Stomach (tissue), 9 donors: ENCODE measurements around the gene CDH5. TPM values are rescaled to one million over a fixed set of nuclear protein-coding genes. Genes with fewer than 3 reads are reported as not detected.

ENCODE experiments used
- DNase-seq, 2 donors: peaks; one replicate each; pipeline versions ENCODE4 v3.0.0 to v3.0.0-alpha.2; 2013 to 2019
- H3K27ac ChIP-seq, 5 donors: fragments of 200-600 bp in 4 of 5; sonication (generic) in 4 of 5; one replicate each; pipeline ENCODE4 v1.5.1; 2013 to 2019; ENCODE audit warnings: mild to moderate bottlenecking in 1 of 5, moderate library complexity in 1 of 5
- H3K27me3 ChIP-seq, 3 donors: fragments of 200-600 bp; sonication (generic); one replicate each; pipeline ENCODE4 v1.5.1; 2017 to 2019; ENCODE audit warnings: mixed run types in 1 of 3
- H3K36me3 ChIP-seq, 4 donors: fragments of 200-600 bp; sonication (generic); 1 replicate in 3 of 4; 2 replicates in 1 of 4; pipeline ENCODE4 v1.5.1; 2016 to 2019
- H3K4me1 ChIP-seq, 4 donors: fragments of 200-600 bp; sonication (generic); one replicate each; pipeline ENCODE4 v1.5.1; 2016 to 2019
- H3K4me3 ChIP-seq, 4 donors: fragments of 200-600 bp; sonication (generic) in 3 of 4; one replicate each; pipeline ENCODE4 v1.5.1; 2016 to 2019; ENCODE audit warnings: mild to moderate bottlenecking in 1 of 4
- H3K9me3 ChIP-seq, 4 donors: fragments of 200-600 bp; sonication (generic); one replicate each; pipeline ENCODE4 v1.5.1; 2016 to 2019
- EP300 ChIP-seq: sonication (generic); formaldehyde crosslinking; IDR thresholded peaks from one replicate; pipeline ENCODE4 v1.6.1; 2017; ENCODE audit warnings: antibody characterized with exemption
- POLR2A ChIP-seq, 4 donors: fragments of 450-650 bp; IDR thresholded peaks; one replicate each; pipeline ENCODE4 v1.6.1; 2016; ENCODE audit warnings: antibody characterized with exemption in 4 of 4, control low read depth in 2 of 4, mild to moderate bottlenecking in 1 of 4, moderate library complexity in 1 of 4
- POLR2AphosphoS5 ChIP-seq, 3 donors: sonication (generic); formaldehyde crosslinking; IDR thresholded peaks; one replicate each; pipeline ENCODE4 v1.6.1; 2016; ENCODE audit warnings: antibody characterized with exemption in 3 of 3
- WGBS, 5 donors: extraction: QIAGEN DNeasy Blood & Tissue Kit in 3 of 5; methylation state at CpG; one replicate each; pipeline versions ENCODE4 v1.1.5 to v1.1.7; 2013 to 2018; 5-methylcytosine and 5-hydroxymethylcytosine counted together
- intact Hi-C: fragments of 100-400 bp; cut with DNase I; formaldehyde crosslinking; loops from one replicate; pipeline ENCODE4 v1.15.1; 2023; ENCODE audit warnings: low total_unique reads
- polyA plus RNA-seq, 3 donors: library from polyadenylated mRNA; stranded (reverse); fragments of 200-250 nt; gene quantifications; one replicate each; pipeline ENCODE4 v1.2.3, GENCODE V29; 2013
- total RNA-seq, 5 donors: library from RNA; depleted of rRNA; stranded (reverse); fragments of >200 nt; gene quantifications; one replicate each; pipeline versions ENCODE4 v1.1.0 to v1.2.3, GENCODE V29; 2014 to 2016
- TF ChIP-seq, protein P1 (sequence below), 7 experiments: fragments of 450-650 bp in 4 of 7; fragments of 200-600 bp in 3 of 7; sonication (generic) in 3 of 7; IDR thresholded peaks; one replicate each; pipeline ENCODE4 v1.5.1; 2016 to 2019; ENCODE audit warnings: antibody characterized with exemption in 7 of 7, control low read depth in 2 of 7, mild to moderate bottlenecking in 1 of 7
- donor health status: healthy with polysubstance abuse.
- donor health status: Bipolar disorder and iron deficiency.
- donor health status: healthy.

CDH5 gene
- total and polyA plus RNA-seq, 8 donors, result 2.4 to 46.9 (median 17.2) TPM

DNA sequence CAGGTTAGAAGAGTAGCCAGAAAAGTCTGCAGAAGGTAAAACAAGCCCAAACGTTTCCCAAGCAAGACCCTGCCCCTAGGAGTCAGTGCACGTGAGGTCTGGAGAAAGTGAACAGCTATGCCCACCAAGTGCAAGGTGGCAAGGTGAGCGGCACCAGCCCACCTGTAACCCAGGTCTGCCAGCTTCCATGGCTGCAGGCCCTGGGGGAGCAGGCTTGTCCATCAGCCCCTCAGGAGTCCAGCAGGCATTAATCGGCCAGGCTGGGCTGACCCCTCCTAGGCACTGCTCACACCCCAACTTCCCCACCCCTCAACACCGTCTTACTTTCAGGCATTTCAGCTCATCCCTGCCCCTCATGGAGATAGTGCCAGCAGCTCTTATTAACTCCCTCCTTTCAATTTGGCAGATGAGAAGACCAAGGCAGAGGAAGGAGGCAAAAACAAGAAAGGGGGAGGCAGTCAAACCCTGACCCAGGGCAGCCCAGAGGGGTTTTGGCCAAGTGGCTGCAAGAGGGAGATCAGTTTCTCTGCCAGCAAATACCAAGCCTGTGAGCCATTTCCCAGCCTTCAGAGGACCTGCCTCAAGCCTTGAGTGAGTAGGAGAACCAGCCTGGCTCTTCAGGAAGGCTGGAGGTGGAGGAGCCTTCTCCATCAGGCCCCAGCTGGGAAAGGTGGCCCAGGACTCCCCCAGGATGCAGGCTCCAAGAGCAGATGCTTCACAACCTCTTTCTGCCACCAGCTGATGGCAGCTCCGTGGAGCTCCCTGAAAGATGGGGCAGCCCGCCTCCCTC is 75.3 kb downstream of the CDH5 start:
- Histone ChIP-seq H3K4me3 (no peak overlapping the region), H3K27ac (no peak overlapping the region), H3K4me1 (no peaks in the 10 kb centered on the region), H3K9me3 (no peaks in the 10 kb centered on the region), H3K27me3 (peaks cover 0 to 61% (median 0%) of the 10 kb centered on the region in 3 donors), H3K36me3 (no peaks in the 10 kb centered on the region)
- DNase-seq, result no peak
- TF ChIP-seq, protein P1, sequence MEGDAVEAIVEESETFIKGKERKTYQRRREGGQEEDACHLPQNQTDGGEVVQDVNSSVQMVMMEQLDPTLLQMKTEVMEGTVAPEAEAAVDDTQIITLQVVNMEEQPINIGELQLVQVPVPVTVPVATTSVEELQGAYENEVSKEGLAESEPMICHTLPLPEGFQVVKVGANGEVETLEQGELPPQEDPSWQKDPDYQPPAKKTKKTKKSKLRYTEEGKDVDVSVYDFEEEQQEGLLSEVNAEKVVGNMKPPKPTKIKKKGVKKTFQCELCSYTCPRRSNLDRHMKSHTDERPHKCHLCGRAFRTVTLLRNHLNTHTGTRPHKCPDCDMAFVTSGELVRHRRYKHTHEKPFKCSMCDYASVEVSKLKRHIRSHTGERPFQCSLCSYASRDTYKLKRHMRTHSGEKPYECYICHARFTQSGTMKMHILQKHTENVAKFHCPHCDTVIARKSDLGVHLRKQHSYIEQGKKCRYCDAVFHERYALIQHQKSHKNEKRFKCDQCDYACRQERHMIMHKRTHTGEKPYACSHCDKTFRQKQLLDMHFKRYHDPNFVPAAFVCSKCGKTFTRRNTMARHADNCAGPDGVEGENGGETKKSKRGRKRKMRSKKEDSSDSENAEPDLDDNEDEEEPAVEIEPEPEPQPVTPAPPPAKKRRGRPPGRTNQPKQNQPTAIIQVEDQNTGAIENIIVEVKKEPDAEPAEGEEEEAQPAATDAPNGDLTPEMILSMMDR (IDR thresholded peaks at IDR 0.05), result no peak
- TF ChIP-seq POLR2A (IDR thresholded peaks at IDR 0.05), result no peak
- no peak for TF ChIP-seq EP300
- no peak for TF ChIP-seq POLR2AphosphoS5 (IDR thresholded peaks at IDR 0.05)
- intact Hi-C loops, result no loop called here
- WGBS, 5 donors, result 56 to 73% (median 67%) methylated on average over 6 to 7 of the region's 7 CpGs

DNA sequence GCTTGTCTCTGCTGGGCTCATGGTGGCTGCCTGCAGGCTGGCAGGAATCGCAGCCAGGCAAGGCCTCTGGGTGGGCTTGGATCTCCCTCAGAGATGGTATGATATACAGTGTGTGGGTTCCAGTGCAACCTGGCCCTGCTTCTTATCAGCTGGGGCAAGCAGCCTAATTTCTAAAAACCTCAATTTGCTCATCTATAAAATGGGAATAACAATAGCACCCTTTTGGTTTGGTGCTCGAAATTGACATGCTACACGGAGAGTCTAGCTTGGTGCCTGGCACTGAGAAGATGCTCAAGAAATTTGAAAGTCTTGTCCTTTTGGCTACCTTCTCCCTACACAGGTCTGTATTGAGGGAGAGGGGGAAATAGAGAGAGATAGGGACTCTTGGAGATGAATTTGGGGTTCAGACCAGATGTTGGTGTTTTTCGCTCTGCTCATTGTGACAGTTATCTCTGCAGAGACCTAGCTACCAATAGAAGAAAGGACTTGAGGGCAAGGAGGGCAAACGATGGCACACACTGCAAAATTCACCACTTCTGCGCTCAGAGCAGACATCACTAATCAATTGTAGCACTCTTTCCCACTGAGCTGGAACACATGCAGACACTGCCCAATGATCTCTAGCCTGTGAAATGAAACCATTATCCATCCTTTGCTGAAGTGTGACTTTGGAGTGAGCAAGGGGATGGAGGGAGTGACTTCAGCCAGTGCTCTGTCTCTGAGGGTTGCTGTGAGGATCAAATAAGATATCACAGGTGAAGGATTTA is 76.2 kb downstream of the CDH5 start:
- no peak overlapping the region for H3K4me3 ChIP-seq
- TF ChIP-seq EP300 (no peak), POLR2A (IDR thresholded peaks at IDR 0.05) (no peak), POLR2AphosphoS5 (IDR thresholded peaks at IDR 0.05) (no peak)
- TF ChIP-seq, protein P1 (IDR thresholded peaks at IDR 0.05), result no peak
- intact Hi-C loops, result no loop called here
- H3K36me3 ChIP-seq, result no peaks in the 10 kb centered on the region
- no peak for DNase-seq
- no peaks in the 10 kb centered on the region for H3K4me1 ChIP-seq
- 68 to 81% (median 75%) methylated on average over 6 of the region's 6 CpGs for WGBS, 5 donors
- H3K27me3 ChIP-seq, result peaks cover 0 to 65% (median 0%) of the 10 kb centered on the region in 3 donors
- H3K9me3 ChIP-seq, result no peaks in the 10 kb centered on the region
- H3K27ac ChIP-seq, result no peak overlapping the region

DNA sequence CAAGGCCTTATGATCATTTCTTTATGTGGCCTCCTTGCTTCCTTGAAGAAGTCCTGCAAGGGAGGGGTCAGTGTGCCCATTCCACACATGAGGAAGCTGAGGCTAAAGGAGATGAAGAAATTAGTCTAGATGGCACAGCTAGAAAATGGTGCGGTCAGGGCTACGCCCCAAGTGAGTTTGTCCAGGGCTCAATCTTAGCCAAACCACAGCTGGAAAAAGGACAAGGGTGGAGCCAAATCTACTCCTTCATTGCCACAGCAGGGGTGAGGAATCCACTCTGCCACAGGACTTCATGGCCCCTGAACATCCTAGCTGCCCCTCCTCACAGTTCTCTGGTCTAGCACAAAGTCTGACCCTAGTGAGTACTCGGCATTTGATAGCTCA is 76.8 kb downstream of the CDH5 start:
- no peak for DNase-seq
- H3K4me3 ChIP-seq, result no peak overlapping the region
- intact Hi-C loops, result no loop called here
- H3K27ac ChIP-seq, result no peak overlapping the region
- H3K27me3 ChIP-seq, result peaks cover 0 to 60% (median 0%) of the 10 kb centered on the region in 3 donors
- 79 to 90% (median 81%) methylated on average over 3 of the region's 3 CpGs for WGBS, 5 donors
- TF ChIP-seq, protein P1 (IDR thresholded peaks at IDR 0.05), result no peak
- TF ChIP-seq EP300 (no peak), POLR2AphosphoS5 (IDR thresholded peaks at IDR 0.05) (no peak), POLR2A (IDR thresholded peaks at IDR 0.05) (no peak)
- no peaks in the 10 kb centered on the region for H3K36me3 ChIP-seq
- no peaks in the 10 kb centered on the region for H3K9me3 ChIP-seq
- H3K4me1 ChIP-seq, result no peaks in the 10 kb centered on the region

DNA sequence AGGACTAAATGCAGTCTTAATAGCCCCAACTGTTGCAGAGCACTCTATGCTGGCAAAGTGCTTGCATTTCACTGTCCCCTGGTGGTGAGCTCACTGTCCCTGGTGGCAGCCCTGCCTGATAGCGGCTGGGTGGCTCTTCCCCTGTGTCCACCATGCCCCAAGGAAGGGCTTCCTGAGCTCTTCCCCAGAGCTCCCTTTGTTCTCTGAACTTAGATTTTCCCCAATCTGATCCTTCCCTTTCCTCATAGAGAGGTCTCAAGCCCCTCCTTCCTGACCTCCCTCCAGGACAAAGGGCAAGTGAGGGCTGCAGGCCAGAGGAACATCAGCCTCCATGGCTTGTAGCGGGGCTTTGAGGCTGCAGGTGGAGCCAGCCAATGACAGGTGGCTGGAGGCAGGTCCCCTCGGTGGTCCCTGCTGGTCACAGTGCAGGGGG is 77.6 kb downstream of the CDH5 start:
- peaks cover 0 to 52% (median 0%) of the 10 kb centered on the region in 3 donors for H3K27me3 ChIP-seq
- H3K36me3 ChIP-seq, result no peaks in the 10 kb centered on the region
- intact Hi-C loops, result no loop called here
- TF ChIP-seq POLR2A (IDR thresholded peaks at IDR 0.05), result no peak
- TF ChIP-seq EP300, result no peak
- no peak for TF ChIP-seq POLR2AphosphoS5 (IDR thresholded peaks at IDR 0.05)
- DNase-seq, result no peak
- H3K4me3 ChIP-seq, result no peak overlapping the region
- H3K9me3 ChIP-seq, result no peaks in the 10 kb centered on the region
- 43 to 66% (median 54%) methylated on average over 3 of the region's 3 CpGs for WGBS, 5 donors
- no peak overlapping the region for H3K27ac ChIP-seq
- H3K4me1 ChIP-seq, result no peaks in the 10 kb centered on the region
